Stomach (tissue), 9 donors: ENCODE results near the gene ENTPD2. TPM values are rescaled to one million over a fixed set of nuclear protein-coding genes. Genes with fewer than 3 reads are reported as not detected.

ENCODE experiments used
- DNase-seq, 2 donors: peaks; one replicate each; pipeline versions ENCODE4 v3.0.0 to v3.0.0-alpha.2; 2013 to 2019
- H3K27ac ChIP-seq, 5 donors: fragments of 200-600 bp in 4 of 5; sonication (generic) in 4 of 5; one replicate each; pipeline ENCODE4 v1.5.1; 2013 to 2019; ENCODE audit warnings: mild to moderate bottlenecking in 1 of 5, moderate library complexity in 1 of 5
- H3K27me3 ChIP-seq, 3 donors: fragments of 200-600 bp; sonication (generic); one replicate each; pipeline ENCODE4 v1.5.1; 2017 to 2019; ENCODE audit warnings: mixed run types in 1 of 3
- H3K36me3 ChIP-seq, 4 donors: fragments of 200-600 bp; sonication (generic); 1 replicate in 3 of 4; 2 replicates in 1 of 4; pipeline ENCODE4 v1.5.1; 2016 to 2019
- H3K4me1 ChIP-seq, 4 donors: fragments of 200-600 bp; sonication (generic); one replicate each; pipeline ENCODE4 v1.5.1; 2016 to 2019
- H3K4me3 ChIP-seq, 4 donors: fragments of 200-600 bp; sonication (generic) in 3 of 4; one replicate each; pipeline ENCODE4 v1.5.1; 2016 to 2019; ENCODE audit warnings: mild to moderate bottlenecking in 1 of 4
- H3K9me3 ChIP-seq, 4 donors: fragments of 200-600 bp; sonication (generic); one replicate each; pipeline ENCODE4 v1.5.1; 2016 to 2019
- CTCF ChIP-seq, 7 experiments: fragments of 450-650 bp in 4 of 7; fragments of 200-600 bp in 3 of 7; sonication (generic) in 3 of 7; IDR thresholded peaks; one replicate each; pipeline ENCODE4 v1.5.1; 2016 to 2019; ENCODE audit warnings: antibody characterized with exemption in 7 of 7, control low read depth in 2 of 7, mild to moderate bottlenecking in 1 of 7
- EP300 ChIP-seq: sonication (generic); formaldehyde crosslinking; IDR thresholded peaks from one replicate; pipeline ENCODE4 v1.6.1; 2017; ENCODE audit warnings: antibody characterized with exemption
- POLR2A ChIP-seq, 4 donors: fragments of 450-650 bp; IDR thresholded peaks; one replicate each; pipeline ENCODE4 v1.6.1; 2016; ENCODE audit warnings: antibody characterized with exemption in 4 of 4, control low read depth in 2 of 4, mild to moderate bottlenecking in 1 of 4, moderate library complexity in 1 of 4
- POLR2AphosphoS5 ChIP-seq, 3 donors: sonication (generic); formaldehyde crosslinking; IDR thresholded peaks; one replicate each; pipeline ENCODE4 v1.6.1; 2016; ENCODE audit warnings: antibody characterized with exemption in 3 of 3
- WGBS, 5 donors: extraction: QIAGEN DNeasy Blood & Tissue Kit in 3 of 5; methylation state at CpG; one replicate each; pipeline versions ENCODE4 v1.1.5 to v1.1.7; 2013 to 2018; 5-methylcytosine and 5-hydroxymethylcytosine counted together
- intact Hi-C: fragments of 100-400 bp; cut with DNase I; formaldehyde crosslinking; loops from one replicate; pipeline ENCODE4 v1.15.1; 2023; ENCODE audit warnings: low total_unique reads
- polyA plus RNA-seq, 3 donors: library from polyadenylated mRNA; stranded (reverse); fragments of 200-250 nt; gene quantifications; one replicate each; pipeline ENCODE4 v1.2.3, GENCODE V29; 2013
- total RNA-seq, 5 donors: library from RNA; depleted of rRNA; stranded (reverse); fragments of >200 nt; gene quantifications; one replicate each; pipeline versions ENCODE4 v1.1.0 to v1.2.3, GENCODE V29; 2014 to 2016
- donor health status: healthy with polysubstance abuse.
- donor health status: Bipolar disorder and iron deficiency.
- donor health status: healthy.

Gene ENTPD2
- total and polyA plus RNA-seq, 8 donors: 2.0 to 11.3 (median 3.5) TPM; not detected in 1

GRCh38 chr9:137025517-137025966 is 28.3 kb downstream of the ENTPD2 start:
- Histone ChIP-seq H3K4me1 (peaks cover 40 to 77% (median 58%) of the 10 kb centered on the region in 4 donors), H3K9me3 (no peaks in the 10 kb centered on the region), H3K27me3 (no peaks in the 10 kb centered on the region), H3K36me3 (peaks cover 3 to 10% (median 6%) of the 10 kb centered on the region in 4 donors), H3K27ac (peak overlapping the region; percentile 56 to 74 (median 60)), H3K4me3 (peak overlapping the region in 1 of 4 donors; percentile 16)
- intact Hi-C loops: loop anchor here (10.0 kb wide), 1 partner anchor 71 kb away; the partner anchor contains the start of gene LCN12
- TF ChIP-seq CTCF (IDR thresholded peaks at IDR 0.05): peak in 1 of 7 experiments; percentile 4
- no peak for TF ChIP-seq POLR2AphosphoS5 (IDR thresholded peaks at IDR 0.05)
- TF ChIP-seq POLR2A (IDR thresholded peaks at IDR 0.05): no peak
- 29 to 52% (median 35%) methylated on average over 10 to 21 of the region's 21 CpGs; no CpG with 5 or more reads in 1 of the 5 donors for WGBS, 5 donors
- DNase-seq: peak; percentile 88 to 91

GRCh38 chr9:137023583-137023991 is 30.3 kb downstream of the ENTPD2 start:
- intact Hi-C loops: loop anchor here (10.0 kb wide), 1 partner anchor 69 kb away; the partner anchor contains the start of gene LCN12

GRCh38 chr9:137023157-137023556 is 30.7 kb downstream of the ENTPD2 start:
- Histone ChIP-seq H3K27me3 (no peaks in the 10 kb centered on the region), H3K4me3 (no peak overlapping the region), H3K27ac (peak overlapping the region in 1 of 5 donors; percentile 42), H3K36me3 (peaks cover 10 to 31% (median 21%) of the 10 kb centered on the region in 4 donors), H3K4me1 (peaks cover 24 to 55% (median 40%) of the 10 kb centered on the region in 4 donors), H3K9me3 (no peaks in the 10 kb centered on the region)
- no peak for TF ChIP-seq CTCF (IDR thresholded peaks at IDR 0.05)
- TF ChIP-seq EP300: no peak
- no peak for TF ChIP-seq POLR2A (IDR thresholded peaks at IDR 0.05)
- TF ChIP-seq POLR2AphosphoS5 (IDR thresholded peaks at IDR 0.05): no peak
- 53 to 65% (median 60%) methylated on average over 7 of the region's 7 CpGs for WGBS, 5 donors
- intact Hi-C loops: loop anchor here (10.0 kb wide), 1 partner anchor 68 kb away; the partner anchor contains the start of gene LCN12
- no peak for DNase-seq

More at GRCh38 chr9:137023583-137023991, 30.3 kb downstream of the ENTPD2 start:
- no peak overlapping the region for H3K4me3 ChIP-seq
- DNase-seq: no peak
- no peaks in the 10 kb centered on the region for H3K27me3 ChIP-seq
- peaks cover 27 to 59% (median 43%) of the 10 kb centered on the region in 4 donors for H3K4me1 ChIP-seq
- H3K27ac ChIP-seq: peak overlapping the region in 2 of 5 donors; percentile 14 to 42
- 85 to 89% (median 86%) methylated on average over 10 to 15 of the region's 15 CpGs for WGBS, 5 donors
- H3K36me3 ChIP-seq: peaks cover 10 to 29% (median 19%) of the 10 kb centered on the region in 4 donors
- no peaks in the 10 kb centered on the region for H3K9me3 ChIP-seq
- TF ChIP-seq CTCF (IDR thresholded peaks at IDR 0.05): no peak
- no peak for TF ChIP-seq EP300
- TF ChIP-seq POLR2AphosphoS5 (IDR thresholded peaks at IDR 0.05): no peak
- no peak for TF ChIP-seq POLR2A (IDR thresholded peaks at IDR 0.05)

GRCh38 chr9:137022662-137023008 is 31.2 kb downstream of the ENTPD2 start:
- no peak for TF ChIP-seq POLR2AphosphoS5 (IDR thresholded peaks at IDR 0.05)
- TF ChIP-seq EP300: no peak
- Histone ChIP-seq H3K27me3 (no peaks in the 10 kb centered on the region), H3K4me3 (no peak overlapping the region), H3K27ac (peak overlapping the region in 3 of 5 donors; percentile 24 to 54 (median 37)), H3K4me1 (peaks cover 24 to 55% (median 39%) of the 10 kb centered on the region in 4 donors), H3K9me3 (no peaks in the 10 kb centered on the region), H3K36me3 (peaks cover 14 to 37% (median 26%) of the 10 kb centered on the region in 4 donors)
- intact Hi-C loops: loop anchor here (10.0 kb wide), 1 partner anchor 68 kb away; the partner anchor contains the start of gene LCN12
- WGBS, 5 donors: 89 to 95% (median 91%) methylated on average over 8 to 23 of the region's 23 CpGs
- DNase-seq: no peak
